ENCODE data around the gene NRXN3. TPM values are rescaled to one million over a fixed set of nuclear protein-coding genes. Genes with fewer than 3 reads are reported as not detected.

The NRXN3 gene
- total and polyA plus RNA-seq, 4 donors: 0.07 to 1.2 (median 0.23) TPM

DNA sequence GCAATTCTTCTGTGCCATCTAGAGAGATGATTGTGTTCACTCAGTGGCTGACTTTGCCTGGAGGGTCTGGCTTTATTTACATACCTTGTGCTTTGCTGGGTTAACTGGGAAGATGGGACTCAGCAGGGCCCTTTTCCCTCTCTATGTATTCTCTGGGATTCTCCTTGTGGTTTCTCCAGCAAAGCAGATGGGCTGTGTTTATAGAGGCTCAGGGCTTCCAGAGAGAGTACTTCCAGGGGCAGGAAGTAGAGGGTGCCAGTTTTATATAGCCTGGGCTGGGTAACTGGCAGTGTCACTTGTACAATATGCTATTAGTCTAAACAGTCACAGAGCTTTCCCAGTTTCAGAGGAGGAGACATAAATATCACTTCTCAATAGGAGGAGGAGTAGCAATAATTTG is 1531.2 kb downstream of the NRXN3 start:
- TF ChIP-seq SP1 (IDR thresholded peaks at IDR 0.05) (no peak), JUND (IDR thresholded peaks at IDR 0.05) (no peak), GABPA (IDR thresholded peaks at IDR 0.05 in 1 of 2, conservative IDR thresholded peaks at IDR 0.05 in 1 of 2) (no peak), TAF1 (conservative IDR thresholded peaks at IDR 0.05) (no peak), EGR1 (IDR thresholded peaks at IDR 0.05; ENCODE audit: low read depth in 2 of 2) (no peak), HNF4G (IDR thresholded peaks at IDR 0.05) (no peak), RAD21 (IDR thresholded peaks at IDR 0.05) (no peak), FOXA2 (IDR thresholded peaks at IDR 0.05) (no peak), HNF4A (conservative IDR thresholded peaks at IDR 0.05) (no peak), NR2F2 (IDR thresholded peaks at IDR 0.05) (no peak), YY1 (IDR thresholded peaks at IDR 0.05) (no peak), FOXA1 (IDR thresholded peaks at IDR 0.05) (no peak)
- TF ChIP-seq, protein P1, sequence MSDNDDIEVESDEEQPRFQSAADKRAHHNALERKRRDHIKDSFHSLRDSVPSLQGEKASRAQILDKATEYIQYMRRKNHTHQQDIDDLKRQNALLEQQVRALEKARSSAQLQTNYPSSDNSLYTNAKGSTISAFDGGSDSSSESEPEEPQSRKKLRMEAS (IDR thresholded peaks at IDR 0.05): no peak
- TF ChIP-seq, protein P2, sequence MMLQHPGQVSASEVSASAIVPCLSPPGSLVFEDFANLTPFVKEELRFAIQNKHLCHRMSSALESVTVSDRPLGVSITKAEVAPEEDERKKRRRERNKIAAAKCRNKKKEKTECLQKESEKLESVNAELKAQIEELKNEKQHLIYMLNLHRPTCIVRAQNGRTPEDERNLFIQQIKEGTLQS (IDR thresholded peaks at IDR 0.05): no peak
- TF ChIP-seq, protein P3, sequence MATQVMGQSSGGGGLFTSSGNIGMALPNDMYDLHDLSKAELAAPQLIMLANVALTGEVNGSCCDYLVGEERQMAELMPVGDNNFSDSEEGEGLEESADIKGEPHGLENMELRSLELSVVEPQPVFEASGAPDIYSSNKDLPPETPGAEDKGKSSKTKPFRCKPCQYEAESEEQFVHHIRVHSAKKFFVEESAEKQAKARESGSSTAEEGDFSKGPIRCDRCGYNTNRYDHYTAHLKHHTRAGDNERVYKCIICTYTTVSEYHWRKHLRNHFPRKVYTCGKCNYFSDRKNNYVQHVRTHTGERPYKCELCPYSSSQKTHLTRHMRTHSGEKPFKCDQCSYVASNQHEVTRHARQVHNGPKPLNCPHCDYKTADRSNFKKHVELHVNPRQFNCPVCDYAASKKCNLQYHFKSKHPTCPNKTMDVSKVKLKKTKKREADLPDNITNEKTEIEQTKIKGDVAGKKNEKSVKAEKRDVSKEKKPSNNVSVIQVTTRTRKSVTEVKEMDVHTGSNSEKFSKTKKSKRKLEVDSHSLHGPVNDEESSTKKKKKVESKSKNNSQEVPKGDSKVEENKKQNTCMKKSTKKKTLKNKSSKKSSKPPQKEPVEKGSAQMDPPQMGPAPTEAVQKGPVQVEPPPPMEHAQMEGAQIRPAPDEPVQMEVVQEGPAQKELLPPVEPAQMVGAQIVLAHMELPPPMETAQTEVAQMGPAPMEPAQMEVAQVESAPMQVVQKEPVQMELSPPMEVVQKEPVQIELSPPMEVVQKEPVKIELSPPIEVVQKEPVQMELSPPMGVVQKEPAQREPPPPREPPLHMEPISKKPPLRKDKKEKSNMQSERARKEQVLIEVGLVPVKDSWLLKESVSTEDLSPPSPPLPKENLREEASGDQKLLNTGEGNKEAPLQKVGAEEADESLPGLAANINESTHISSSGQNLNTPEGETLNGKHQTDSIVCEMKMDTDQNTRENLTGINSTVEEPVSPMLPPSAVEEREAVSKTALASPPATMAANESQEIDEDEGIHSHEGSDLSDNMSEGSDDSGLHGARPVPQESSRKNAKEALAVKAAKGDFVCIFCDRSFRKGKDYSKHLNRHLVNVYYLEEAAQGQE (IDR thresholded peaks at IDR 0.05): no peak
- TF ChIP-seq, protein P4, sequence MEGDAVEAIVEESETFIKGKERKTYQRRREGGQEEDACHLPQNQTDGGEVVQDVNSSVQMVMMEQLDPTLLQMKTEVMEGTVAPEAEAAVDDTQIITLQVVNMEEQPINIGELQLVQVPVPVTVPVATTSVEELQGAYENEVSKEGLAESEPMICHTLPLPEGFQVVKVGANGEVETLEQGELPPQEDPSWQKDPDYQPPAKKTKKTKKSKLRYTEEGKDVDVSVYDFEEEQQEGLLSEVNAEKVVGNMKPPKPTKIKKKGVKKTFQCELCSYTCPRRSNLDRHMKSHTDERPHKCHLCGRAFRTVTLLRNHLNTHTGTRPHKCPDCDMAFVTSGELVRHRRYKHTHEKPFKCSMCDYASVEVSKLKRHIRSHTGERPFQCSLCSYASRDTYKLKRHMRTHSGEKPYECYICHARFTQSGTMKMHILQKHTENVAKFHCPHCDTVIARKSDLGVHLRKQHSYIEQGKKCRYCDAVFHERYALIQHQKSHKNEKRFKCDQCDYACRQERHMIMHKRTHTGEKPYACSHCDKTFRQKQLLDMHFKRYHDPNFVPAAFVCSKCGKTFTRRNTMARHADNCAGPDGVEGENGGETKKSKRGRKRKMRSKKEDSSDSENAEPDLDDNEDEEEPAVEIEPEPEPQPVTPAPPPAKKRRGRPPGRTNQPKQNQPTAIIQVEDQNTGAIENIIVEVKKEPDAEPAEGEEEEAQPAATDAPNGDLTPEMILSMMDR (IDR thresholded peaks at IDR 0.05; ENCODE audit: low read depth, low read length, missing input control): no peak
- TF ChIP-seq, protein P5, sequence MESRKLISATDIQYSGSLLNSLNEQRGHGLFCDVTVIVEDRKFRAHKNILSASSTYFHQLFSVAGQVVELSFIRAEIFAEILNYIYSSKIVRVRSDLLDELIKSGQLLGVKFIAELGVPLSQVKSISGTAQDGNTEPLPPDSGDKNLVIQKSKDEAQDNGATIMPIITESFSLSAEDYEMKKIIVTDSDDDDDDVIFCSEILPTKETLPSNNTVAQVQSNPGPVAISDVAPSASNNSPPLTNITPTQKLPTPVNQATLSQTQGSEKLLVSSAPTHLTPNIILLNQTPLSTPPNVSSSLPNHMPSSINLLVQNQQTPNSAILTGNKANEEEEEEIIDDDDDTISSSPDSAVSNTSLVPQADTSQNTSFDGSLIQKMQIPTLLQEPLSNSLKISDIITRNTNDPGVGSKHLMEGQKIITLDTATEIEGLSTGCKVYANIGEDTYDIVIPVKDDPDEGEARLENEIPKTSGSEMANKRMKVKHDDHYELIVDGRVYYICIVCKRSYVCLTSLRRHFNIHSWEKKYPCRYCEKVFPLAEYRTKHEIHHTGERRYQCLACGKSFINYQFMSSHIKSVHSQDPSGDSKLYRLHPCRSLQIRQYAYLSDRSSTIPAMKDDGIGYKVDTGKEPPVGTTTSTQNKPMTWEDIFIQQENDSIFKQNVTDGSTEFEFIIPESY (IDR thresholded peaks at IDR 0.05): no peak
- Histone ChIP-seq H3K27me3 (ENCODE audit: control insufficient read depth in 4 of 4, insufficient read depth in 4 of 4, low read length in 3 of 4) (no peaks in the 10 kb centered on the region), H3K27ac (ENCODE audit: low read depth in 1 of 2, low read length in 2 of 2) (no peak overlapping the region), H3K9me3 (ENCODE audit: control insufficient read depth in 4 of 4, low read length in 3 of 4) (no peaks in the 10 kb centered on the region), H3K4me3 (ENCODE audit: low read depth in 1 of 3, low read length in 3 of 3) (no peak overlapping the region), H3K9ac (ENCODE audit: low read depth in 1 of 2, low read length in 2 of 2) (no peak overlapping the region), H3K4me1 (ENCODE audit: control insufficient read depth in 4 of 4, insufficient read depth in 4 of 4, low read length in 3 of 4) (peaks cover 0 to 2% (median 0%) of the 10 kb centered on the region in 4 donors), H3K36me3 (ENCODE audit: control insufficient read depth in 4 of 4, insufficient read depth in 3 of 4, low read depth in 1 of 4, low read length in 3 of 4) (no peaks in the 10 kb centered on the region)
- no peak for DNase-seq (ENCODE audit: low spot score)

DNA sequence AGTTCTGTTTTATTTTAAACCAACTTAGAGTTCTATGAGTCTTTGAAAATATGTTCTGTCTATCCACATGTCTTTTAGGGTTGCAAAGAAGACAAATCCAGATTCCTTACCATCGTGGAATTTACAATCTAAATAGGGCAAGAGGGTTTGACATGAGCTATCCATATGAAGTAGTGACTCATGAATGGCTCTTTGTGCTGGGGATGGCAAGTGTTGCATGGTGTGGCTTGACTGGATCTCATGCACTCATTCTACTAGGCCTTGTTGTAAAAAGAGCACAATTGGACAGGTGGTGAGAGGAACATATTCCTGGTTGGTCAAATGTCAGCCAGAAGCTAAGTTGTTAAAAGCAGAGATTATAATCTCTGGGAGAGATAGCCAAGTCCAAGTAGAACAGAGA is 1532.0 kb downstream of the NRXN3 start:
- no peak overlapping the region for H3K27ac ChIP-seq (ENCODE audit: low read depth in 1 of 2, low read length in 2 of 2)
- H3K9ac ChIP-seq (ENCODE audit: low read depth in 1 of 2, low read length in 2 of 2): no peak overlapping the region
- no peak for DNase-seq (ENCODE audit: low spot score)
- H3K9me3 ChIP-seq (ENCODE audit: control insufficient read depth in 4 of 4, low read length in 3 of 4): no peaks in the 10 kb centered on the region
- WGBS: 63% methylated on average over 1 of the region's 1 CpG
- H3K36me3 ChIP-seq (ENCODE audit: control insufficient read depth in 4 of 4, insufficient read depth in 3 of 4, low read depth in 1 of 4, low read length in 3 of 4): no peaks in the 10 kb centered on the region
- no peak overlapping the region for H3K4me3 ChIP-seq (ENCODE audit: low read depth in 1 of 3, low read length in 3 of 3)
- peaks cover 0 to 2% (median 0%) of the 10 kb centered on the region in 4 donors for H3K4me1 ChIP-seq (ENCODE audit: control insufficient read depth in 4 of 4, insufficient read depth in 4 of 4, low read length in 3 of 4)
- H3K27me3 ChIP-seq (ENCODE audit: control insufficient read depth in 4 of 4, insufficient read depth in 4 of 4, low read length in 3 of 4): no peaks in the 10 kb centered on the region
- no peak for TF ChIP-seq EGR1 (IDR thresholded peaks at IDR 0.05; ENCODE audit: low read depth in 2 of 2)
- no peak for TF ChIP-seq YY1 (IDR thresholded peaks at IDR 0.05)
- no peak for TF ChIP-seq HNF4A (conservative IDR thresholded peaks at IDR 0.05)
- no peak for TF ChIP-seq TAF1 (conservative IDR thresholded peaks at IDR 0.05)
- TF ChIP-seq FOXA2 (IDR thresholded peaks at IDR 0.05): no peak
- TF ChIP-seq FOXA1 (IDR thresholded peaks at IDR 0.05): no peak
- TF ChIP-seq, protein P5 (IDR thresholded peaks at IDR 0.05): no peak
- TF ChIP-seq HNF4G (IDR thresholded peaks at IDR 0.05): no peak
- TF ChIP-seq RXRA (IDR thresholded peaks at IDR 0.05): no peak
- TF ChIP-seq SP1 (IDR thresholded peaks at IDR 0.05): no peak
- TF ChIP-seq, protein P1 (IDR thresholded peaks at IDR 0.05): no peak
- TF ChIP-seq, protein P4 (IDR thresholded peaks at IDR 0.05; ENCODE audit: low read depth, low read length, missing input control): no peak
